T-helper 1 cell treated with Interleukin-12 subunit alpha and Interleukin-12 subunit beta and Interleukin-4 antibody, amounts not matched to agents 30 μg/mL and 1 μg/mL, for 36 hours (primary cell): ENCODE results near the gene TM6SF1.
"Not testable (repeated sequence)": the region's sequence is repeated elsewhere in the genome, so short reads cannot be mapped to it uniquely, and the experiment has no call there.

Source experiments
- H3K27ac Mint-ChIP-seq: one replicate; pipeline ENCODE4 v1.8.0; 2021; ENCODE audit warnings: mild to moderate bottlenecking, mixed read lengths
- H3K27me3 Mint-ChIP-seq: one replicate; pipeline ENCODE4 v1.8.0; 2021; ENCODE audit warnings: low read depth, mixed read lengths
- H3K36me3 Mint-ChIP-seq: one replicate; pipeline ENCODE4 v1.8.0; 2021; ENCODE audit warnings: low read depth, mixed read lengths
- H3K4me1 Mint-ChIP-seq: one replicate; pipeline ENCODE4 v1.8.0; 2021; ENCODE audit warnings: low read depth, mixed read lengths
- H3K4me3 Mint-ChIP-seq: one replicate; pipeline ENCODE4 v1.8.0; 2021; ENCODE audit warnings: mild to moderate bottlenecking, moderate library complexity, mixed read lengths
- H3K9me3 Mint-ChIP-seq: one replicate; pipeline ENCODE4 v1.8.0; 2021; ENCODE audit warnings: mixed read lengths

Gene TM6SF1

DNA sequence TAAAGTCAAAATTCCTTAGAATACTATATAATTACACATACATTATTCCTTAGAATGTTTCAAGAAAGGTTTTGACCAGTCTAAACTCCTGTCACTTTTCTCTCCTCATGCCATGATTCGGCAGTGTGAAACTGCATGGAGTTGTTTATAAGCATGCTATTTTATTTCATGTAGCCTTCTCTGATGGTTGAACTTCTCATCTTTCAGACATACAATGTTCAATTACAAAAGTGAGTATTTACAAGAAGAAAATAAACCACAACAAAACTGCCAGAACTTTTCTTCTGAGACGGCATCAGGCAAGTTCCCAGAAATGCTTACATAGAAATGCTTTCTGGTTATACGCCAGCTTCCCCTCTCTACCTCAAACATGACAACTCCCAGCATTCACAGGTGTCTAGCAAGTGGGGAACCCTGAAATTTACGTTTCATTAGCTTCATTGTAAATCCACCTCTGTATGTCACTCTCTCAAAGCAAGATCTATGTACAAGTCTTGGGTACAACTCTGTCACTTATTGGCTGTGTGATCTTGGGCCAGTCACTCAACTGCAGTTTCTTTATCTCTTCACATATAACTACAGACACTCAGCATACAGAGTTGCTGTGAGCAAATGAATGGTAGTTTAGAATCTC is 57.4 kb downstream of the TM6SF1 start:
- H3K36me3 Mint-ChIP-seq: peaks cover 43% of the 10 kb centered on the region
- H3K27ac Mint-ChIP-seq: peak overlapping the region; percentile 85
- peak overlapping the region; percentile 60 for H3K4me3 Mint-ChIP-seq

DNA sequence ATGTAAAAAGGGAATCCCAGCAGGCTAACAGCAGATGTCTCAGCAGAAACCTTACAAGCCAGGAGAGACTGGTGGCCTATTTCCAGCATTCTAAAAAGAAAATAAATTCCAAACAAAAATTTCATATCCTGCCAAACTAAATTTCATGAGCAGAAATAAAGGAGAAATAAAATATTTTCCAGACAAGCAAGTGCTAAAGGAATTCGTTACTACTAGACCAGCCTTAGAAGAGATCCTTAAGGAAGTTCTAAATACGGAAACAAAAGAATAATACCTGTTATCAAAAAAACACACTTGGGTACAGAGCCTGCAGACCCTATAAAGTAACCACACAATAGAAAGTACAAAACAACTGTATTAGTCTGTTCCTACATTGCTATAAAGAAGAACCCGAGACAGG is 58.8 kb downstream of the TM6SF1 start:
- Mint-ChIP-seq H3K27ac (no peak overlapping the region), H3K4me3 (no peak overlapping the region), H3K9me3 (peaks cover 46% of the 10 kb centered on the region), H3K36me3 (peaks cover 50% of the 10 kb centered on the region), H3K27me3 (peaks cover 23% of the 10 kb centered on the region), H3K4me1 (peaks cover 53% of the 10 kb centered on the region)

More for the DNA sequence above, 57.4 kb downstream of the TM6SF1 start:
- H3K9me3 Mint-ChIP-seq: peaks cover 38% of the 10 kb centered on the region
- peaks cover 15% of the 10 kb centered on the region for H3K27me3 Mint-ChIP-seq
- peaks cover 47% of the 10 kb centered on the region for H3K4me1 Mint-ChIP-seq

DNA sequence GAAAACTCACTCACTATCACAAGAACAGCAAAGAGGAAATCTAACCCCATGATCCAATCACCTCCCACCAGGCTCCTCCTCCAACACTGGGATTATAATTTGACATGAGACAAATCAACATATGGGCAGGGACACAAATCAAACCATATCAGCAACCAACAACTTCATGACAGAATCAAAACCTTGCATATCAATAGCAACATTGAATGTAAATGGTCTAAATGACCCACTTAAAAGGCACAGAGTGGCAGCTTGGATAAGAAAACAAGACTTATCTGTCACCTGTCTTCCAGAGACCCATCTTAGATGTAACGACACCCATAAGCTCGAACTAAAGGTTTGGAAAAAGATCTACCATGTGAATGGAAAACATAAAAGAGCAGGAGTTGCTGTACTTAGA is 59.4 kb downstream of the TM6SF1 start:
- Mint-ChIP-seq H3K4me1 (peaks cover 53% of the 10 kb centered on the region), H3K36me3 (peaks cover 53% of the 10 kb centered on the region), H3K27me3 (peaks cover 23% of the 10 kb centered on the region), H3K9me3 (peaks cover 46% of the 10 kb centered on the region), H3K27ac (peak overlapping the region; percentile 41), H3K4me3 (no peak overlapping the region)

DNA sequence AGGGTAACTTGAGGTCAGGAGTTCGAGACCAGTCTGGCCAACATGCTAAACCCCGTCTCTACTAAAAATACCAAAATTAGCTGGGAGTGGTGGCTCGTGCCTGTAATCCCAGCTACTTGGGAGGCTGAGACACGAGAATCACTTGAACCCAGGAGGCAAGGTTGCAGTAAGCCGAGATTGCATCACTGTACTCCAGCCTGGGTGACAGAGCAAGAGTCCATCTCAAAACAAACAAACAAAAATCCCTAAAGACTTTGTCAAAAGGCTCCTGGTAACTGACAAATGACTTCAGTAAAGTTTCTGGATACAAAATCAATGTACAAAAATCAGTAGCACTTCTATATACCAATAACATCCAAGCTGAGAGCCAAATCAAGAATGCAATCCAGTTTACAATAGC is 62.1 kb downstream of the TM6SF1 start:
- H3K4me3 Mint-ChIP-seq, H3K27ac Mint-ChIP-seq: not testable (repeated sequence)
- Mint-ChIP-seq H3K36me3 (peaks cover 54% of the 10 kb centered on the region), H3K9me3 (peaks cover 46% of the 10 kb centered on the region), H3K4me1 (peaks cover 38% of the 10 kb centered on the region), H3K27me3 (peaks cover 31% of the 10 kb centered on the region)

DNA sequence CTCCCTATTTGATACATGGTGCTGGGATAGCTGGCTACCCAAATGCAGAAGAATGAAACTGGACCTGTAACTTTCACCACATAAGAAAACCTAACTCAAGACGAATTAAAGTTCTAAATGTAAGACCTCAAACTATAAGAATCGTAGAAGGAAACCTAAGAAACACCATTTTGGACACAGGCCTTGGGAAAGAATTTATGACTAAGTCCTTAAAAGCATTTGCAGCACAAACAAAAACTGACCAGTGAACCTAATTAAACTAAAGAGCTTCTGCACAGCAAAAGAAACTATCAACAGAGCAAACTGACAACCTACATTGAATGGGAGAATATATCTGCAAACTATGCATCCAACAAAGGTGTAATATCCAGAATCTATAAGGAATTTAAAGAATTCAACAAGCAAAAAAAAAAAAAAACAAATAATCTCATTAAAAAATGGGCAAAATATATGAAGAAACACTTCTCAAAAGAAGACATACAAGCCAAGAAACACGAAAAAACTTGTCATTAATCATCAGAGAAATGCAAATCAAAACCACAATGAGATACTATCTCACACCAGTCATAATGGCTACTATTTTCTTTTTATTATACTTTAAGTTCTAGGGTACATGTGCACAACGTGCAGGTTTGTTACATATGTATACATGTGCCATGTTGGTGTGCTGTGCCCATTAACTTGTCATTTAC is 63.2 kb downstream of the TM6SF1 start:
- Mint-ChIP-seq H3K27me3 (peaks cover 38% of the 10 kb centered on the region), H3K27ac (no peak overlapping the region), H3K9me3 (peaks cover 42% of the 10 kb centered on the region), H3K36me3 (peaks cover 53% of the 10 kb centered on the region), H3K4me3 (no peak overlapping the region), H3K4me1 (peaks cover 34% of the 10 kb centered on the region)

DNA sequence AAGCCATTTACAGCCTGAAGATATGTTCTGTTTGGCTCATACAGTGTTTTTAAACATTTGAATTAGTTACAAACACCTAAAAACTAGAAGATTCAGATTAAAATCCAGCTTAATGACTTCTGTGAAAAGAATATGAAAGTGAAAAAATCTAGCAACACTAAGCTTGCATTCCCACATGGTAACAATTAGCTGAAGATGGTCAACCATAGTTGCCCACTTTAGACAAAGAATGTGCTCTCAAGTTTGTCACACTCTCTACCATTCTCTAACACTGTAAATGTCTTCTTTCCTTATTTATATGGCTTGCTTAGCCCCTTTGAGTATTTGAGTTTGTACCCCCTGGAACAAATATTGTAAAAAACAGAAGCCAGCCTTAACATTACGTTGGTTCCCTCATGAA is 67.4 kb downstream of the TM6SF1 start:
- Mint-ChIP-seq H3K36me3 (peaks cover 28% of the 10 kb centered on the region), H3K9me3 (peaks cover 8% of the 10 kb centered on the region), H3K4me1 (peaks cover 25% of the 10 kb centered on the region), H3K4me3 (no peak overlapping the region), H3K27ac (no peak overlapping the region), H3K27me3 (peaks cover 33% of the 10 kb centered on the region)

DNA sequence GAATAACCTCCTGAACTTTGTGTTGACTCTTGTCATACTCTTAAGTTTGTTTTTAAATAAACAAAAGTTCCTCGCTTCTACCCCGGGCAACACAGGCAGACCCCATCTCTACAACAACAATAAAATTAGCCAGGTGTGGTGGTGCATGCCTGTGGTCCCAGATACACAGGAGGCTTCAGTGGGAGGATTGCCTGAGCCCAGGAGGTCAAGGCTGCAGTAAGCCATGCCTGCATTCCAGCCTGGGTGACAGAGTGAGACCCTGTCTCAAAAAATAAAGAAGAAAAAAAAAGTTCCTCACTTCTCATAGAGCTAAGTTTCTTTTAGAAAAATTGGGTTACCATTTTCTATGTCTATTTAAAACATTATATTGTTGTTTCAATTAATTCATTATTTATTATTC is 70.9 kb downstream of the TM6SF1 start:
- peaks cover 17% of the 10 kb centered on the region for H3K36me3 Mint-ChIP-seq
- H3K27me3 Mint-ChIP-seq: peaks cover 28% of the 10 kb centered on the region
- H3K27ac Mint-ChIP-seq: no peak overlapping the region
- H3K9me3 Mint-ChIP-seq: no peaks in the 10 kb centered on the region
- H3K4me3 Mint-ChIP-seq: no peak overlapping the region
- H3K4me1 Mint-ChIP-seq: peaks cover 24% of the 10 kb centered on the region

DNA sequence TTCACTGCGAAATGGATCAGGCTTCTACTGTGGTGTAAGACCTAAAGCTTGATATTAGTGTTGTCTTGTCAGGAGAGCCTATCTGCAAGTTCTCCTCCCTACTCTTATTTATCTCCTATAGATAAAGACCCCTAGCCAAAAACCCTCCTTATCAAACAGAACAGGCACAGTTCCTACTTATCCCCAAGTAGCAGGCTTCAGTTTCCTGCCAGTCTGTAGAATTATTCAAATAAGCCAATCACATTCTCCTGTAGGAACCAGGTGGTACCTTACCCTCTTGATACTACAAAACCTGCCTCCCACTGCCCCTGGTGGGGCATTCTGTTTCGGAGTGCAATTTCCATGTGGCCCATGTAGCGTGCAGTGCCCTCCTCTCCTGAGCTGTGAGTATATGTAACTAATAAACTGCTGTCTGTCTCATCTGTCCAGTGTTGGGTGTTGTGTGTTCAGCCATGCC is 71.5 kb downstream of the TM6SF1 start:
- peaks cover 24% of the 10 kb centered on the region for H3K27me3 Mint-ChIP-seq
- no peak overlapping the region for H3K27ac Mint-ChIP-seq
- peaks cover 22% of the 10 kb centered on the region for H3K4me1 Mint-ChIP-seq
- H3K36me3 Mint-ChIP-seq: peaks cover 15% of the 10 kb centered on the region
- no peak overlapping the region for H3K4me3 Mint-ChIP-seq
- H3K9me3 Mint-ChIP-seq: no peaks in the 10 kb centered on the region

DNA sequence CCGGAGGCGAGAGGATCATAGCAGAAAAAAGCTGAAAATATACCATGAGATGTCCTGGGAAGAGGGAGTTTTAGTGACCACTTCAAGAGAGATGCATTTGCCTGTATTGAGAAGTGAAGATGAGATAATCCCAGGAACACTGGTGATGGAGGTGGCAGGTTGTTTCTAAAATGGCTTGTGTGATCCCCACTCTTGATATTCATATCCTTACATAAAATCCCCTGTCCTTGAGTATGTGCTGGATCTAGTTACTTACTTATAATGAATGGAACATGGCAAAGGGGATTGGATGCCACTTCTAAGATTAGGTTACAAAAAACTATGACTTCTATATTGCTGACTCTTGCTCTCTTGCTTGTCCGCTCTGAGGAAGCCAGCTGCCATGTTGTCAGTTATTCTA is 78.1 kb downstream of the TM6SF1 start:
- peaks cover 15% of the 10 kb centered on the region for H3K36me3 Mint-ChIP-seq
- H3K27me3 Mint-ChIP-seq: peaks cover 19% of the 10 kb centered on the region
- peaks cover 3% of the 10 kb centered on the region for H3K4me1 Mint-ChIP-seq
- no peaks in the 10 kb centered on the region for H3K9me3 Mint-ChIP-seq
- H3K4me3 Mint-ChIP-seq: no peak overlapping the region
- H3K27ac Mint-ChIP-seq: no peak overlapping the region
